Liver (tissue), 3 donors: ENCODE results near the gene UBALD2.

ENCODE experiments used
- GABPA ChIP-seq, 2 donors: IDR thresholded peaks in 1 of 2; conservative IDR thresholded peaks in 1 of 2; 2 replicates each; pipeline ENCODE4 v1.6.1; 2016; ENCODE audit warnings: antibody characterized with exemption in 2 of 2, mild to moderate bottlenecking in 1 of 2, moderate library complexity in 1 of 2
- JUND ChIP-seq, 2 donors: IDR thresholded peaks; 2 replicates each; pipeline ENCODE4 v1.6.1; 2016; ENCODE audit warnings: antibody characterized with exemption in 2 of 2
- RAD21 ChIP-seq, 2 donors: IDR thresholded peaks; 2 replicates each; pipeline ENCODE4 v1.6.1; 2016; ENCODE audit warnings: antibody characterized with exemption in 2 of 2, mild to moderate bottlenecking in 2 of 2
- SP1 ChIP-seq: IDR thresholded peaks from 2 replicates; pipeline ENCODE4 v1.6.1; 2018; ENCODE audit warnings: antibody characterized with exemption, mild to moderate bottlenecking
- TAF1 ChIP-seq: conservative IDR thresholded peaks from 2 replicates; pipeline ENCODE4 v1.6.1; 2016; ENCODE audit warnings: antibody characterized with exemption, mild to moderate bottlenecking
- TF ChIP-seq, protein P1 (sequence below): fragments of 150-350 bp; IDR thresholded peaks from 2 replicates; pipeline ENCODE4 v1.5.1; 2017; ENCODE audit warnings: improper control_type of control experiment, low read depth, low read length; ENCODE audit not compliant: missing input control
- TF ChIP-seq, protein P2 (sequence below): IDR thresholded peaks from 2 replicates; pipeline ENCODE4 v1.6.1; 2016; ENCODE audit warnings: antibody characterized with exemption, mild to moderate bottlenecking
- TF ChIP-seq, protein P3 (sequence below): IDR thresholded peaks from 2 replicates; pipeline ENCODE4 v1.6.1; 2016; ENCODE audit warnings: antibody characterized with exemption
- donor health status: healthy.
- donor health status: healthy.

DNA sequence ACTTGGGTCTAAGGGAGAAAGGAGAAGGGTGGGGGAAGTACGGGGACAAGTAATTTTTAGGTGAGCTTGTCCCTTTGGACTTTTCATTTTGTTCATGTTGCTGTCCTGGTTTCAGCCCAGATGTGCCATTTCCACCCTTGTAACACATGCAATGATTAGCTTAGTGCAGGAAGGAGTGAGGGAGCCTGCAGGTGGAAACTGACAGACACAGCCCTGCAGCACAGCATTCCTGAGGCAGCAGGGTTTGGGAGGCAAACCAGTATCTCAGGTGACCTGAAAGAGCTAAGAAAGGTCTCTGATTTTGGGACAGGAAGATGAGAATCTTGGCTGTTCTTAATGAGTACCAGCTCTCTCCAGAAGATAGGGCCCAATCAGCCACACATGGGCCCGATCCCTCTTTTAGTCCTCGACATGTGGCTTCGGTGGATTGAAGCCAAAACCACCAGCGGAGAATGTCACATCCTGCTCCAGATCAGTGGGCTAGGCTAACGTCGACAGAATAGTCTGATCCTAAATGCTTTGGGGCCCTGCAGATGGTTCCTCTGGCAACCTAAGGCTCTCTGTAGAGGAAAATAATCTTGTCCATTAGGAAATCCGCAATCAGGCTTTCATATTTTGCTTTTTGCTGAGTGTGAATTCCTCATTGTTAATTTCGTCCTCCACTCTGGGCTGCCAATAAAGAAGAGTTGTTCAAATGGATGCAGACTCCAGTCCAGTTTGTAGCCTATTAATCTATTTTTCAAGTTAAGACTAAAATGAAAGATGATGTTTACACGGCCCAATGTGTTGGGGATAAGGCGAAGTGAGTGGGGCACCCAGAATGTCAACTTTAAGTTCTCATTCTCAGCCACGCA lies 21.1 kb upstream of the UBALD2 start:
- TF ChIP-seq, protein P1, sequence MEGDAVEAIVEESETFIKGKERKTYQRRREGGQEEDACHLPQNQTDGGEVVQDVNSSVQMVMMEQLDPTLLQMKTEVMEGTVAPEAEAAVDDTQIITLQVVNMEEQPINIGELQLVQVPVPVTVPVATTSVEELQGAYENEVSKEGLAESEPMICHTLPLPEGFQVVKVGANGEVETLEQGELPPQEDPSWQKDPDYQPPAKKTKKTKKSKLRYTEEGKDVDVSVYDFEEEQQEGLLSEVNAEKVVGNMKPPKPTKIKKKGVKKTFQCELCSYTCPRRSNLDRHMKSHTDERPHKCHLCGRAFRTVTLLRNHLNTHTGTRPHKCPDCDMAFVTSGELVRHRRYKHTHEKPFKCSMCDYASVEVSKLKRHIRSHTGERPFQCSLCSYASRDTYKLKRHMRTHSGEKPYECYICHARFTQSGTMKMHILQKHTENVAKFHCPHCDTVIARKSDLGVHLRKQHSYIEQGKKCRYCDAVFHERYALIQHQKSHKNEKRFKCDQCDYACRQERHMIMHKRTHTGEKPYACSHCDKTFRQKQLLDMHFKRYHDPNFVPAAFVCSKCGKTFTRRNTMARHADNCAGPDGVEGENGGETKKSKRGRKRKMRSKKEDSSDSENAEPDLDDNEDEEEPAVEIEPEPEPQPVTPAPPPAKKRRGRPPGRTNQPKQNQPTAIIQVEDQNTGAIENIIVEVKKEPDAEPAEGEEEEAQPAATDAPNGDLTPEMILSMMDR: no peak
- TF ChIP-seq GABPA (IDR thresholded peaks at IDR 0.05 in 1 of 2, conservative IDR thresholded peaks at IDR 0.05 in 1 of 2) (no peak), SP1 (no peak), RAD21 (IDR thresholded peaks at IDR 0.05) (no peak), TAF1 (no peak), JUND (IDR thresholded peaks at IDR 0.05) (no peak)
- TF ChIP-seq, protein P2, sequence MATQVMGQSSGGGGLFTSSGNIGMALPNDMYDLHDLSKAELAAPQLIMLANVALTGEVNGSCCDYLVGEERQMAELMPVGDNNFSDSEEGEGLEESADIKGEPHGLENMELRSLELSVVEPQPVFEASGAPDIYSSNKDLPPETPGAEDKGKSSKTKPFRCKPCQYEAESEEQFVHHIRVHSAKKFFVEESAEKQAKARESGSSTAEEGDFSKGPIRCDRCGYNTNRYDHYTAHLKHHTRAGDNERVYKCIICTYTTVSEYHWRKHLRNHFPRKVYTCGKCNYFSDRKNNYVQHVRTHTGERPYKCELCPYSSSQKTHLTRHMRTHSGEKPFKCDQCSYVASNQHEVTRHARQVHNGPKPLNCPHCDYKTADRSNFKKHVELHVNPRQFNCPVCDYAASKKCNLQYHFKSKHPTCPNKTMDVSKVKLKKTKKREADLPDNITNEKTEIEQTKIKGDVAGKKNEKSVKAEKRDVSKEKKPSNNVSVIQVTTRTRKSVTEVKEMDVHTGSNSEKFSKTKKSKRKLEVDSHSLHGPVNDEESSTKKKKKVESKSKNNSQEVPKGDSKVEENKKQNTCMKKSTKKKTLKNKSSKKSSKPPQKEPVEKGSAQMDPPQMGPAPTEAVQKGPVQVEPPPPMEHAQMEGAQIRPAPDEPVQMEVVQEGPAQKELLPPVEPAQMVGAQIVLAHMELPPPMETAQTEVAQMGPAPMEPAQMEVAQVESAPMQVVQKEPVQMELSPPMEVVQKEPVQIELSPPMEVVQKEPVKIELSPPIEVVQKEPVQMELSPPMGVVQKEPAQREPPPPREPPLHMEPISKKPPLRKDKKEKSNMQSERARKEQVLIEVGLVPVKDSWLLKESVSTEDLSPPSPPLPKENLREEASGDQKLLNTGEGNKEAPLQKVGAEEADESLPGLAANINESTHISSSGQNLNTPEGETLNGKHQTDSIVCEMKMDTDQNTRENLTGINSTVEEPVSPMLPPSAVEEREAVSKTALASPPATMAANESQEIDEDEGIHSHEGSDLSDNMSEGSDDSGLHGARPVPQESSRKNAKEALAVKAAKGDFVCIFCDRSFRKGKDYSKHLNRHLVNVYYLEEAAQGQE: no peak
- TF ChIP-seq, protein P3, sequence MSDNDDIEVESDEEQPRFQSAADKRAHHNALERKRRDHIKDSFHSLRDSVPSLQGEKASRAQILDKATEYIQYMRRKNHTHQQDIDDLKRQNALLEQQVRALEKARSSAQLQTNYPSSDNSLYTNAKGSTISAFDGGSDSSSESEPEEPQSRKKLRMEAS: no peak
